Fibroblast of skin of right biceps (primary cell): ENCODE results near the gene CFL1.

Experiments
- DNase-seq: peaks from one replicate; pipeline ENCODE4 v3.0.0-alpha.2; 2013

CFL1 gene

DNA sequence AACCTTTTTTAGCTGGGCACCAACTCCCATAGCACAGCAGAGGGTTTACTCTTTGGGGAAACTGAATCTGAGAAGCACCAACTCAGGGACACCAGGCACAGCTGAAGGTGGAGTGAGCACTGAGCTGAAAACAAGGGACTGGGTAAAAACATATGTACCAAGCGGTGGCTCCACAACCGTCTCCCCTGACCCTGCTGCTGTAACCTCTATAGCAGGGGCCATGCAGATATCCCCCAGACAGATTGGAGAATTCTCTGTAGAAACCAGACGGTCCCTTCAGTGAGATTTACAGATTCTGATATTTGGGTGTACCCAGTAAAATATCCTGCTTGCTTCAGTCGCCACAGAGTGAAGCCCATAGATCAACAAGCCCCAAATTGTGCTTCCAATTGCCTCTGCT, 28.5 kb downstream of the CFL1 start:
- DNase-seq, result no peak

DNA sequence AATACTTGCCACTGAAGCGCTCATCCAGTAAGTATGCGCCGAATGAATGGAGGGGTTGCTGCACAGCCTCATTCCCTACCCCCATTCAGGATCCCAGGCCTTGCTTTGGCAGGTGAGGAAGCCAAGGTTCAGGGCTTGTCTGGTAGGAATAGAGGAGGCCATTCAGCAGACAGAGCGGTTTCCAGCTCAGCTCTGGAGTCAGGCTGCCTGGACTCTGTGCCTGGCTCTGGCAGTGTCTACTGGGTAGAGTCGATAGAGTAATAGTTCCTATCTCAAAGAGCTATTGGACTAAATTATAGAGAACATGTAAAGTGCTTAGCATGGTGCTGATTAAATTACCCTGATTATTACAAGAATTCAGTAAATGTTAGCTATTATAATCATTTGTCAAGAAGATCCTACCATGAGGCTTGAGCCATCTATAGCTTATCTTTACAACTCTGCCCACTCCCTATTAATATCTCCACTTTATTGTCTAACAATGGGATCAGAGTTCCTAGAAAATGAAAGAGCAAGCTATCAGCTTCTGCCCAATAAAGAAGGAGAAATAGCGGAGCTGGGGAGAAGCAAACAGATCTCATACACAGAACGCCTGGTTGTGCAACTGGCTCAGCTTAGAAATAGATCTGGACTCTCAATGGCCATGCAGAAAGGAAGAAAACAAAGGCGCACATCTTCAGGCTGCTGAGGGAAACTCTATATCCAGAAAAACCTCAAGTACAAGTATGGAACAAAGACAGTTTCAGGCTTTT, 30.8 kb downstream of the CFL1 start:
- no peak for DNase-seq

DNA sequence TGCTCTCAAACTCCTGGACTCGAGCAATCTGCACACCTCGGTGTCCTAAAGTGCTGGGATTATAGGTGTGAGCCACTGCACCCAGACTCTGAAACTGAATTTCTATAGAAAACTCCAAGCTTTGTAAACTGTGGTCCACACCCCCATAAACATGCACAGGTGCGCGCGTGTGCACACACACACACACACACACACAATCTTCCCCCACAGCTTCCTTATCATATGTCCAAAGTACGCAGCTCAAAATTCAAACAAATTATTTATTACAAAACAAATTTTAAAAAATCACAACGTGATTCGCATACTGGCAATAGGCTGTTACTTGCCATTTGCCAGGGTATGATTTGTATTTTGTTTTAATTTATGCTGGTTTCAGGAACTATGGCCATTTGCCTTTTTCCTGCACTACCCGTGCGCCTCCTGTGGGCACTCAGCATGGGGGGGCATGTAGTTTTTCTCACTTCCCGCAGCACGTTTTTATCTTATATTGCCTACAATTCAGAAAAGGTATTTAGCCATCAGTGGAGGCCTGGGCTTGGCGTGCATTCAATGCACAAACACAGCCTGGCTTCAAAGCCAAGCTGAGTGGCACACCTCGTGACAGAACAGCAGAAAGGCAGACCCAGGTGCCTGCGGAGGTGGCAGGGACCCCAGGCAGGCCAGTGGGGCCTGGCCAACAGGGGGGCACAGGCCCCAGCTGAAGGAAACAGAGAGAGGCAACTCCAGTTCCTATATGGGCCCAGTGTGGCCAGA, 35.0 kb downstream of the CFL1 start:
- no peak for DNase-seq

DNA sequence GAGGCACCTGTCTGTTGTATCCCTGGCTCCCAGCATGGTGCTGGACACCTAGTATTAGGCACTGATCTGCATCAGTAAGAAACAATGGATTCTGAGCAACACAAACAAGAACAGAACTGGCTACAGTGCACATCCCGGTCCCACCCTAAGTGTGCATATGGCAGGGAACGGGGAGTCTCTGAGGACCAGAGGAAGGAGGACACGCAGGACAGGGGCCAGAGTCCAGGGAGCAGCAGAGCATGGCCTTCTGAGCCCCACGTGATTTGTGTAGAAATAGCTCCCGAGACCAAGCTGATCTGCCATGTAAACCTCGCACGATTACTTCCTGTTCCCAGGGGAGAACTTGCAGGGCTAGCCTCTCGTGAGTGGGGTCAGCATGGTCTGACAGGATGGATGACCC, 36.9 kb downstream of the CFL1 start:
- no peak for DNase-seq

DNA sequence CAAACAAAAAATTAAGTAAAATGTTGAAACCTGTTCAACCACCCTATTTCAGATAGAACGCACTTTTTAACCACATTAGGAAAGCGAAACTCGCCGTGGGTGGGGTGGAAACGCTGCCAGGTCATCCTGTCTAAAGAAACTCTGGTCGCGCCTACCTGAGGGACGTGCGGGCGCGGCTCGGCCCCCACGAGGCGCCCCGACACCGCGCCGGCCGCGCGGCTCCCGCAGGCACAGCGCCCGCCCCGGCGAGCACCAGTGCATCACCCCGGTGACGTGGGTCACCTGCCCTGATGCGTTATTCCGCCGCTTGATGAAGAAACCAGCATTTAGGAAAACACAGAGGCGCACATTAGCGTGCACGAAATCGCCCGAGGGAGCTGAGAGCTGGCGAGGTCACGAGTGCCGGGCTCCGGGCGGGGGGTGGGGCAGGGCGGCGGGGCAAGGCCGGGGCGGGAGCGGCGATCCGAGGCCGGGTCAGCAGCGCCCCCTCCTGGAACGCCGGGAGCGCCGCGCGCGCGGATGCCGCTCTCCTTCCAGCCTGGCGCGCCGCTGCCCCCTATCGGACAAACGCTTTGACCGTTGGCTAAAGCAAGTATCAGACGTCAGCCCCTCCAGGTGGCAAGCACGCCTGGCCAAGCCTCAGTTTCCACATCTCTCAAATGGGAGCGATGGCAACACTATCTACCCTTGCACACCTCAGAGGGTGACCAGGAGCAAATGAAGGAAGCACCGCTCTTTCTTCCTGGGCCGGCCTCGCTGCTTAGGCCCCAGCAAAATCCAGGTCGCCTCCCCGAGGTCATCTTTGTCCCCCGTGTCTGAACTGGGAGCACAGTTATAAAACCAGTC, 39.9 kb downstream of the CFL1 start:
- DNase-seq, result peak; percentile 81

DNA sequence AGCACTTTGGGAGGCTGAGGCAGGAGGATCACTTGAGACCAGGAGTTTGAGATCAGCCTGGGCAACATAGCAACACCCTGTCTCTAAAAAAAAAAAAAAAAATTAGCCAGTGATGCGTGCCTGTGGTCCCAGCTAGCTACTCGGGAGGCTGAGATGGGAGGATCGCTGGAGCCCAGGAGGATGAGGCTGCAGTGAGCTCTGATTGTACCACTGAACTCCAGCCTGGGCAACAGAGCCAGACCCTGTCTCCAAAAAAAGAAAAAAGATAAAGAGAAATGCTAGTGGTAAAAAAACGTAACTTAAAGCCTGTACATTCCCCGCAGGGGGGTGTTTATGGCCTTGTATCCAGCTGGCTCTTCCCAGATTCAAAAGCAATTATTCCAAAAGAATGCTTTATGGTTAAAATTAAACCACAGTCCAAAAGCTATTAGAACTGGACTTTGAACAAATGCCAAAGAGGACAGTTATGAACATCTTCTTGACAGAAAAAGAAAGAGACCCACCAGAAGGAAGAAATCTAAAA, 40.6 kb downstream of the CFL1 start:
- no peak for DNase-seq

DNA sequence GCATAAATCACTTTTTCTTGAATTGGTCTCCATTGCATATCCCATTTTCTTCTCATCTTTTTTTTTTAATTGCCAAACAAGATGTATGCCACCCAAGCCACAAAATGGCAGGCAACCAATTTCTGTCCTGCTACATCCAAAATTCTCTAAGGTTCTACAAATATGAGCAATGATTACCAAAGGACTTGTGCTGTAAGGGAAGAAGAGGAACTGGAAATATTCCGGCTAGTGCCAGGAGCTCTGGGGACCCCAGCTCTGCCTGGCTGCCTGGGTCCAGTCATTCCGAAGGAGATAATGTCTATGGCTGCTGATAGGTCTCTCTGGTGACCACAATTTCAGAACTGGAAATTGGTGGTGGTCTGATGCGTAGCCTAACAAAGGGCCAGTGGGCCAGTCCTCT, 41.3 kb downstream of the CFL1 start:
- DNase-seq, result no peak

DNA sequence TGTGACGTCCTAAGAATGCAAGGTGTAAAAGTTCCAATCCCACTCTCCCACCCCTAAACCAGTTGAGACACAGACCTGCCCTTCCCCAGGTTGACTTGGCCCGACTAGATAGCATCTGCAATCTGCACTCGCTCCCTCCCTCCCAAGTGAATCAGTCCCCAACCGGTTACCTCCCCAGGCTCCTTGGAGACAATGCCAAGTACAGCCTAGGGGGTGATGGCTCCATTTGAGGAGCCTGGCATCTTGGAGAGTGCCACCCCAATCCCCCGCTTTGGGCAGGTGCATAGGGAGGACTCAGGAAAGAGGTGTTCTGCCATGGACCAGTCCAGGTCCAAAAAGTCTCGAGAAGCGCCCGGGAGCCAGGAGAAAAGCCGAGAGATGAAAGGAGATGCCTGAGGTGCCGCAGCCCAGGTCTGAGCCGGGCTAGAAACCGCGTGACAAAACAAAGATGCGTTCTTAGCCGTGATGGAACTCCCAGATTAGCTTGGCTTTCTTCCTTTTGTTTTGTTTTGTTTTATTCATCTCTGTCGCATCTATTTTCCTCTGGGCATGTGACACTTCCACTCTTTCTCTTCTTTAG, 42.9 kb downstream of the CFL1 start:
- DNase-seq, result no peak

DNA sequence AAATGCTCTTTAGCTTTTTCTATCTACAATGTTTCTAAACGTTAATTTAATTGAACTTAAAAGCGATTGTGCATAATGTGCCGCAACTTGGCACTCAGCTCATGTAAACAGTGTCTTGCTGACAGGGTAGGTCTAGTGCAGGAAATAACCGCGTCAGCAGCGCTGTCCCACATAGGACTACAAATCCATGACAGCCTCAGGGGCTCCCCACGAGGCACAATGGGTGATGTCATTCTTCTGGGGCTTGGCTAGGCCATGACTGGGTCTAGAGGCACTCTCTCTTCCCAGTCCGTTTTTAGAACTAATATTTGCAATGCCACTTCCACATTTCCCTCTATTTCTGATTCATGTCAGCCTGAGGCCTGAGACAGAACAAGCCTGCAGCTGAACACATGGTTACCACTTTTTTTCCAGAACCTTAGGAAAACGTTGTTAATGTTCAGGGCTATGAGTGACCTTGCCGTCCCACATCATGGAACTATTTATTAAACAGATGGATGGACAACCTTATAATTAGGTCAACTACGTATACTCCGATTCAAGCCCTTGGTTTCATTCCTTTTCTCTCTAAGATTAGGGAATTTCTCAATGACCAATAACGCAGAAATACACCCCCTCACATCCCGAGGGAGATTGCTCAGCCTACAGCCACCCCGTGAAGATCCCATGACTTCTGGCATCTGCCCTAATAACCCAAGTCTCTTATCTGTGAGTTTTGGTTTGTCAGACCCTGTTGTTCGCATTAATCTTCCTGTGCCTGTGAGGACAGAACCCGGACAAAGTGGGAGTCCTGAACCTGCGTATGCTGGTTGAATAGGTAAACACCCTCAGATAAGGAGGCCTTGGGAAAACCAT, 43.6 kb downstream of the CFL1 start:
- no peak for DNase-seq

DNA sequence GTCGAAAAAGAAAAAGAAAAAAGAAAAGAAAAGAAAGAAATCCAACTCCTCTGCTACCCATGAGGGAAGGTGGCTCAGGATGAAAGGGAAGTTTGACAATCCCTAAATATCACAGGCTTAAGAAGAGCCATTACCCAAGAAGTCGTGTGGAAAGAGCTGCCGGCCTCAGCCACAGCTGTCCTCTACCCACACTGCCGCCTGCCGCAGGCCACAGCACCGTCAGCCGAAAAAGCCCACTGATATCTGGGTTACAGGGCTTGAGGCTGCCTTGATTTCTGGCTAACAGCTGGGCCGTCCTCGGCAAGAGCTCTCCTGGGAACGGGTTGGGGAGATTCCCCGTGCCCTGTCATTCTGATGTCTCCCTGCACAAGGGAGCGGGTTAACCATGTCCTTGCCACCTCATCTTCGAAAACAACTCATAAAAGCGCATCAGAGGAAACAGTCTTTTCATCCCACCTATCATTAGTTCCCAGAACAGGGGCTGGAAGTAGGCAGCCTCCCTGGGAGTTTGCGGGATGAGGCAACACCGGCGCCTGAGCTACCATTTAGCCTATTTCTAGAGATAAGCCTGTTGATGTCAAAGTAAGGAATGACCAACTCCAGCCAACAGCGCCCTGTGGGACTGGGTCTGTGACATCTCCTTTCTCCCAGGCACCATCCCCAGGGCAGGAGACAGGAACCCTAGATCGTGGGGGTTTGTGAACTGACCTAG, 46.1 kb downstream of the CFL1 start:
- no peak for DNase-seq

DNA sequence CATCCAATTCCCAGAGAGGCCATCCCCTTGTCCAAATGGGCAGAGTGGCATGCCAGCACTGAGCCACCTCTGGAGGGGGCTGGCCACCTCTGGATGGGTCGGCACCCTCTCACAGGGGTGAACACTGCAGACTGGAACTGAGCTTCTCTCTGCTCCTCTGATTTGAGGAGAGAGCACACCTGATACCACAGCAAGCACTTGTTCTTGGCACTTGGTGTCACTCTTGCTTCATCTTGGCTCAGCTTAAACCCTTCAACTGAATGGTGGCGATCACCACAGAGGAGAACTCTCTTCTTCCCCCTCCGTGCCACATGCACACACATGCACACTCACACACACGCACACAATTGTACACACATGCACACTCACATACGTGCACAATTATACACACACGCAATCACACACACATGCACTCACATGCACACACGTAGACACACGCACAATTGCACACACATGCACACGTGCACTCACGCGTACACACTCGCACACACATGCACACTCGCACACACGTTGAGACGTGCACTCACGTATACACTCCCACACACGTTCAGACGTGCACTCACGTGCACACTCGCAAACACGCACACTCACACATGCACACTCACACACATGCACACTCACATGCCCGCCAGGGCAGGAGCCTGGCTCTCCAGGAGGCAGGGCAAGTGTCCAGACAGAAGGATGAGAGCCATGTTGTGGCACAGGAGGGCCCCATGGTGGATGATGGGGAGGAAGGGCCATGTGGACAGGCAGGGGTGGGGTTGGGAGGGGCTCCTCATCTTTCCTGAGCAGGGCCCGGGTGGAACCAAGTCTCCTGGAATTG, 47.7 kb downstream of the CFL1 start:
- no peak for DNase-seq

DNA sequence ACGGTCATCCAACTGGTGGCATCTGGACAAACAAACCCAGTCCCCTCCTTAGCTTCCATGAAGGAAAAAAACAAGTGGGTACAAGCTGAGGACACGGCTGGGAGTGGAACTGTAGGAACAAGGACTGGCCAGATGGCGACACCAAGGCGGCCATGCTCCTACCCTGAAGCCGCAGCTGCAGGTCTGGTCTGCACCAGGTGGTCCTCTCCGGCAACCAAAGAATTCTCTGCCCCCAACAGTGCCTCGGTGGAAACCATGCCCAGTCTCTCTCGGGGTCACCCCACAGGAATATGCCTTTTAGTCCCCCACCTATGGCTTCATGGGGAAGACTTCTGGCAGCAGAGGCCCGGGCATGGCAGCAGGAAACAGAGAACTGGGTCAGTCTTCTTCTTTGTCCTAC, 48.5 kb downstream of the CFL1 start:
- no peak for DNase-seq

DNA sequence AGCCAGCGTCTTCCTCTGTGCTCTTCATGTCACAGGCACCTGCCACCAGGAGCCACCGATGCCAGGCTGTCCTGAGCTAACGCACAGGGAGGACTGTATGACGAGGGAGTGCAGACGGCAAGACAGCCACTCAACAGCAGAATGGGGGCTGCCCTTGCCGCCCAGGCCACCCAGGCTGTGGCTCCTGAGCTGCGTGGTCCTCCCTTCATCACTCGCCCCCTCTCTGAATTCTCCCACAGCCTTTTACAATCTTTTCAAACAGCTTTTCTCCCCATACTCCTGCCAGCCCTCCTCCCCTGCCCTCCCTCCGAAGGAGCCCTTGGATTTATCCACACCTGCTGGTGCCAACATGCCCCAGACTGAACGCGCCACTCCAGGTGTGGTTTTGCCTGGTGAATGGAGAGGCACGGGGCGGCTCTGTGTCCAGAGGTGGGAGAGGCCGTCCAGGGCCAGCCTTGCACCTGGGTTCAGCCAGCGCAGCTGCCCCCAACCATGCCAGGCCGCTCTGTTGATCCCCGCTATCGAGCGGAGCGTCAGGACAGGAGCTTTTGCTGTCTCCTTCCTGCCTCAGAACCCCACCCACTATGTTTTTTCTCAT, 49.1 kb downstream of the CFL1 start:
- no peak for DNase-seq

DNA sequence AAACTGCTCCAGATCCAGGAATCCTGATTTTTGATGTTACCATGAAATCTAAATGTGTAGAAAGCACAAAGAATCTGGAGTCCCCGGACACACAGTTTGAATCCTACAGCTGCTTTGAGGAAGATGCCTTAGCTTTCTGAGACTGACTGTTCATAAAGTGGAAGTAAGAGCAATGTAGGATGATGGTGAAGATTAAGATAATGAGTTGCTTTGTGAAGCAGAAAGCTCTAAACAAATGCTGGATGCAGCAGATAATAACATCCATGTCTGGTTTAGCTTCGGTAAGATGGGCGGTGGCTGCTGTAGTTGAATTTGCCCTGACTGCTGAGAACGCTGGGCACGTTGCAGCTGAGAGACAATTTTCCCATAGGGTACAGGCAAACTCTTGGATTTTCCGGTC, 51.0 kb downstream of the CFL1 start:
- no peak for DNase-seq
